Gastrocnemius medialis (tissue), 4 donors: ENCODE measurements around the gene HDAC4. TPM values are rescaled to one million over a fixed set of nuclear protein-coding genes. Genes with fewer than 3 reads are reported as not detected.

Experiments
- ATAC-seq, 2 donors: fragments of 150-250 bp; one replicate each; pipeline ENCODE4 v1.9.1; 2016
- DNase-seq, 2 donors: peaks; one replicate each; pipeline ENCODE4 v3.0.0-alpha.2; 2019
- H3K27ac ChIP-seq, 4 donors: fragments of 200-600 bp; sonication (generic); 1 replicate in 1 of 4; 2 replicates in 3 of 4; pipeline ENCODE4 v1.5.1; 2016 to 2018; ENCODE audit warnings: mild to moderate bottlenecking in 2 of 4, moderate library complexity in 1 of 4
- H3K27me3 ChIP-seq, 3 donors: fragments of 200-600 bp; sonication (generic) in 2 of 3; 1 replicate in 1 of 3; 2 replicates in 2 of 3; pipeline versions ENCODE4 v1.5.1 to v1.6.0; 2016 to 2019; ENCODE audit warnings: mild to moderate bottlenecking in 1 of 3, moderate library complexity in 1 of 3
- H3K36me3 ChIP-seq, 2 donors: fragments of 200-600 bp; sonication (generic) in 1 of 2; one replicate each; pipeline ENCODE4 v1.5.1; 2017 to 2018
- H3K4me1 ChIP-seq, 2 donors: fragments of 200-600 bp; sonication (generic) in 1 of 2; one replicate each; pipeline ENCODE4 v1.5.1; 2016 to 2017; ENCODE audit warnings: mild to moderate bottlenecking in 2 of 2
- H3K4me3 ChIP-seq, 4 donors: fragments of 200-600 bp; sonication (generic) in 3 of 4; 1 replicate in 1 of 4; 2 replicates in 3 of 4; pipeline ENCODE4 v1.5.1; 2016 to 2019; ENCODE audit warnings: mild to moderate bottlenecking in 2 of 4
- H3K9me3 ChIP-seq, 3 donors: fragments of 200-600 bp; sonication (generic) in 2 of 3; 1 replicate in 1 of 3; 2 replicates in 2 of 3; pipeline ENCODE4 v1.5.1; 2016 to 2019
- POLR2A ChIP-seq, 2 donors: fragments of 450-650 bp; IDR thresholded peaks; one replicate each; pipeline ENCODE4 v1.6.1; 2017; ENCODE audit warnings: antibody characterized with exemption in 2 of 2, mild to moderate bottlenecking in 2 of 2, moderate library complexity in 2 of 2
- in situ Hi-C, 4 donors: fragments of 200-750 bp; cut with MboI; loops; one replicate each; pipeline versions ENCODE4 v1.15.0 to v1.8.0; 2017; ENCODE audit warnings: low sequenced_read_pairs in 4 of 4
- intact Hi-C: fragments of 100-400 bp; cut with DNase I; formaldehyde crosslinking; loops from one replicate; pipeline ENCODE4 v1.15.1; 2023; ENCODE audit warnings: low total_unique reads
- total RNA-seq, 4 donors: library from RNA; depleted of rRNA; stranded (reverse); fragments of >200 nt; gene quantifications; one replicate each; pipeline versions ENCODE4 v1.1.0 to v1.2.3, GENCODE V29; 2016
- TF ChIP-seq, protein P1 (sequence below), 5 experiments: fragments of 450-650 bp in 3 of 5; fragments of 200-600 bp in 2 of 5; sonication (generic) in 2 of 5; IDR thresholded peaks in 4 of 5; conservative IDR thresholded peaks in 1 of 5; 1 replicate in 4 of 5; 2 replicates in 1 of 5; pipeline ENCODE4 v1.5.1; 2016 to 2019; ENCODE audit warnings: antibody characterized with exemption in 5 of 5, mild to moderate bottlenecking in 3 of 5, moderate library complexity in 3 of 5

The HDAC4 gene
- total RNA-seq, 4 donors from 2014 or later, result 23.6 to 257 (median 119) TPM

DNA sequence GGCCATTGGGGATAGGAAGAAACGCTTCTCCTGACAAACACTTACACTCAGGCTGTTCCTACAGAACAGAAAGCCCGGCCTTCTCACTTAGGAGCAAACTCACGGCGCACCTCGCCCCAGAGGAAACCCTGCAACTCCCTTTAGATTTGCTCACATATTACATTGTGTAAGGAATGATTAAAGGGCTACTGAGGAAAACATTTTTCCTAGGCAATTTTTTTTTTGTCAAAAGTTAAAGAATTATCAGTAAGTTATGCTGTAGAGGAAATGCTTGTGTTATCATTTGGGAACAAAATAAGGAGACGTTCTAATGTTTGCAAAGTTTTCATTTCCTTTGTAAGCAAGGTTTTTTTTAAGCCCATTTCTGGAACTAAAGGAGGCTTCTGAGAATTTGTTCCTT, 264.1 kb downstream of the HDAC4 start:
- ATAC-seq, result no peak
- in situ Hi-C loops, result no loop called here

GRCh38 chr2:239136203-239136602, 264.6 kb downstream of the HDAC4 start:
- in situ Hi-C loops, result no loop called here
- ATAC-seq (no peak), DNase-seq (no peak)
- Histone ChIP-seq H3K9me3 (no peaks in the 10 kb centered on the region), H3K36me3 (peaks cover 0 to 95% of the 10 kb centered on the region in 2 donors), H3K27ac (no peak overlapping the region), H3K4me1 (no peaks in the 10 kb centered on the region), H3K4me3 (no peak overlapping the region), H3K27me3 (no peaks in the 10 kb centered on the region)
- intact Hi-C loops, result no loop called here
- no peak for TF ChIP-seq POLR2A (IDR thresholded peaks at IDR 0.05)
- TF ChIP-seq, protein P1, sequence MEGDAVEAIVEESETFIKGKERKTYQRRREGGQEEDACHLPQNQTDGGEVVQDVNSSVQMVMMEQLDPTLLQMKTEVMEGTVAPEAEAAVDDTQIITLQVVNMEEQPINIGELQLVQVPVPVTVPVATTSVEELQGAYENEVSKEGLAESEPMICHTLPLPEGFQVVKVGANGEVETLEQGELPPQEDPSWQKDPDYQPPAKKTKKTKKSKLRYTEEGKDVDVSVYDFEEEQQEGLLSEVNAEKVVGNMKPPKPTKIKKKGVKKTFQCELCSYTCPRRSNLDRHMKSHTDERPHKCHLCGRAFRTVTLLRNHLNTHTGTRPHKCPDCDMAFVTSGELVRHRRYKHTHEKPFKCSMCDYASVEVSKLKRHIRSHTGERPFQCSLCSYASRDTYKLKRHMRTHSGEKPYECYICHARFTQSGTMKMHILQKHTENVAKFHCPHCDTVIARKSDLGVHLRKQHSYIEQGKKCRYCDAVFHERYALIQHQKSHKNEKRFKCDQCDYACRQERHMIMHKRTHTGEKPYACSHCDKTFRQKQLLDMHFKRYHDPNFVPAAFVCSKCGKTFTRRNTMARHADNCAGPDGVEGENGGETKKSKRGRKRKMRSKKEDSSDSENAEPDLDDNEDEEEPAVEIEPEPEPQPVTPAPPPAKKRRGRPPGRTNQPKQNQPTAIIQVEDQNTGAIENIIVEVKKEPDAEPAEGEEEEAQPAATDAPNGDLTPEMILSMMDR (IDR thresholded peaks at IDR 0.05 in 4 of 5, conservative IDR thresholded peaks at IDR 0.05 in 1 of 5), result no peak

More for the DNA sequence above, 264.1 kb downstream of the HDAC4 start:
- Histone ChIP-seq H3K4me1 (no peaks in the 10 kb centered on the region), H3K4me3 (no peak overlapping the region), H3K27ac (no peak overlapping the region), H3K36me3 (peaks cover 0 to 93% of the 10 kb centered on the region in 2 donors), H3K9me3 (no peaks in the 10 kb centered on the region), H3K27me3 (no peaks in the 10 kb centered on the region)
- no peak for TF ChIP-seq POLR2A (IDR thresholded peaks at IDR 0.05)
- TF ChIP-seq, protein P1 (IDR thresholded peaks at IDR 0.05 in 4 of 5, conservative IDR thresholded peaks at IDR 0.05 in 1 of 5), result no peak
- DNase-seq, result no peak
- intact Hi-C loops, result no loop called here

GRCh38 chr2:239135531-239135930, 265.3 kb downstream of the HDAC4 start:
- in situ Hi-C loops (no loop called here), intact Hi-C loops (no loop called here)
- Histone ChIP-seq H3K27ac (no peak overlapping the region), H3K36me3 (peaks cover 0 to 95% of the 10 kb centered on the region in 2 donors), H3K27me3 (no peaks in the 10 kb centered on the region), H3K9me3 (no peaks in the 10 kb centered on the region), H3K4me3 (no peak overlapping the region), H3K4me1 (no peaks in the 10 kb centered on the region)
- no peak for TF ChIP-seq POLR2A (IDR thresholded peaks at IDR 0.05)
- TF ChIP-seq, protein P1 (IDR thresholded peaks at IDR 0.05 in 4 of 5, conservative IDR thresholded peaks at IDR 0.05 in 1 of 5), result no peak
- ATAC-seq (no peak), DNase-seq (no peak)

DNA sequence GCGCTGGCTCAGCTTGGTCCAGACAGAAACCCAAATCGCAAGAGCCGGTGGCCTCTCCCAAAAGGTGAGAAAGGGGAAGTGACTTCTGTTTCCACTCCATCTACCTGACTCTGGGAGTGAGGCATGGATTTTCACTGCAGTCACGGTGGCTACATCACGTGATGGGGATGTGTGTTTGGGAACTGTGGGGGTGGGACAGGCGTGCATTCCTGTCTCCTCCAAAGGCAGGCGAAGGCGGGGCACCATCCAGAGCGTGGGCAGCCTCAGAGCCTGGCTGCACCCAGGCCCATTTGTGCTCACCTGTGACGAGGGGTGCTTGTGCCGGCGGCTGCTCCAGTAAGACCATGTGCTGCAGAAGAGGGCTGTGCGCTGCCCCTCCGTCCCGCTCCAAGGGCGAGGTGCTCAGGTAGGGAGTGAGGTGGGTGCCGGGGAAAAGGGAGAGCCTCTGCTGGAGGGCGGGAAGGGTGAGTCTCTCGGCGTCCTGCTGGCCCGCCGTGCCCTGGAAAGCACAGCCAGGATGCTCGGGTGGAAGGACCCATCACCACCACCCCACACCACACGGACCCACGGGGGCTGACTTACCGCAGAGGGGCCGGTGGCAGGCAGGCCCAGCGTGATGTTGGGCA, 266.8 kb downstream of the HDAC4 start:
- Histone ChIP-seq H3K4me1 (no peaks in the 10 kb centered on the region), H3K36me3 (peaks cover 0 to 96% of the 10 kb centered on the region in 2 donors), H3K9me3 (no peaks in the 10 kb centered on the region), H3K27me3 (no peaks in the 10 kb centered on the region), H3K27ac (no peak overlapping the region), H3K4me3 (no peak overlapping the region)
- in situ Hi-C loops (no loop called here), intact Hi-C loops (no loop called here)
- ATAC-seq (no peak), DNase-seq (no peak)
- TF ChIP-seq POLR2A (IDR thresholded peaks at IDR 0.05), result no peak
- TF ChIP-seq, protein P1 (IDR thresholded peaks at IDR 0.05 in 4 of 5, conservative IDR thresholded peaks at IDR 0.05 in 1 of 5), result no peak

DNA sequence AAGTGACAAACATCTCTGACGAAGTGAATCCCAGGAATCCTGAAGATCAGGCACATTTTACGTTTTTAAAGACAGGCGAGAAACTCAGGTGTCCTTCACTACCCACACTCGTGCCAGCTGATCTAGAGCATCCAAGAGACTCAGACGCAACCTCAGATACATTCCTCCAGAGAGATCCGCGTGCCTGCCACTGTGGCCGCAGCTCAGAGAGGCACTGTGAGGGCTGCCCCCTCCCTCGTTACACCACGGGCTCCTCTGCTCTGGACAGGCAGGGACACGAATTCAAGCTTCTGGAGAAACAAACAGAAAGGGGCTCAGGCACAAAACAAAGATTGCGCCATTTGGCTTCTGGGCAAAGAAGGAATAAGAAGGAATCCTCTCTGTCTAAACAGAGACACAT, 268.0 kb downstream of the HDAC4 start:
- no peaks in the 10 kb centered on the region for H3K9me3 ChIP-seq
- ATAC-seq (no peak), DNase-seq (no peak)
- H3K36me3 ChIP-seq, result peaks cover 0 to 83% of the 10 kb centered on the region in 2 donors
- H3K27ac ChIP-seq, result no peak overlapping the region
- H3K4me1 ChIP-seq, result no peaks in the 10 kb centered on the region
- no peaks in the 10 kb centered on the region for H3K27me3 ChIP-seq
- no peak for TF ChIP-seq POLR2A (IDR thresholded peaks at IDR 0.05)
- TF ChIP-seq, protein P1 (IDR thresholded peaks at IDR 0.05 in 4 of 5, conservative IDR thresholded peaks at IDR 0.05 in 1 of 5), result no peak
- intact Hi-C loops (no loop called here), in situ Hi-C loops (no loop called here)
- no peak overlapping the region for H3K4me3 ChIP-seq
